Choroid plexus epithelial cell (primary cell): ENCODE measurements around the gene STK11IP.

ENCODE experiments used
- DNase-seq: peaks from one replicate; pipeline ENCODE4 v3.0.0-alpha.2; 2010; ENCODE audit warnings: low read depth
- H3K4me3 ChIP-seq: 2 replicates; pipeline ENCODE4 v1.5.1; 2011; ENCODE audit warnings: low read depth, mild to moderate bottlenecking, control low read depth, low read length, moderate library complexity
- TF ChIP-seq, protein P1 (sequence below): conservative IDR thresholded peaks from 2 replicates; pipeline ENCODE4 v1.5.1; 2011; ENCODE audit warnings: low read depth, mild to moderate bottlenecking, control low read depth, inconsistent platforms, low read length, moderate library complexity

STK11IP gene

DNA sequence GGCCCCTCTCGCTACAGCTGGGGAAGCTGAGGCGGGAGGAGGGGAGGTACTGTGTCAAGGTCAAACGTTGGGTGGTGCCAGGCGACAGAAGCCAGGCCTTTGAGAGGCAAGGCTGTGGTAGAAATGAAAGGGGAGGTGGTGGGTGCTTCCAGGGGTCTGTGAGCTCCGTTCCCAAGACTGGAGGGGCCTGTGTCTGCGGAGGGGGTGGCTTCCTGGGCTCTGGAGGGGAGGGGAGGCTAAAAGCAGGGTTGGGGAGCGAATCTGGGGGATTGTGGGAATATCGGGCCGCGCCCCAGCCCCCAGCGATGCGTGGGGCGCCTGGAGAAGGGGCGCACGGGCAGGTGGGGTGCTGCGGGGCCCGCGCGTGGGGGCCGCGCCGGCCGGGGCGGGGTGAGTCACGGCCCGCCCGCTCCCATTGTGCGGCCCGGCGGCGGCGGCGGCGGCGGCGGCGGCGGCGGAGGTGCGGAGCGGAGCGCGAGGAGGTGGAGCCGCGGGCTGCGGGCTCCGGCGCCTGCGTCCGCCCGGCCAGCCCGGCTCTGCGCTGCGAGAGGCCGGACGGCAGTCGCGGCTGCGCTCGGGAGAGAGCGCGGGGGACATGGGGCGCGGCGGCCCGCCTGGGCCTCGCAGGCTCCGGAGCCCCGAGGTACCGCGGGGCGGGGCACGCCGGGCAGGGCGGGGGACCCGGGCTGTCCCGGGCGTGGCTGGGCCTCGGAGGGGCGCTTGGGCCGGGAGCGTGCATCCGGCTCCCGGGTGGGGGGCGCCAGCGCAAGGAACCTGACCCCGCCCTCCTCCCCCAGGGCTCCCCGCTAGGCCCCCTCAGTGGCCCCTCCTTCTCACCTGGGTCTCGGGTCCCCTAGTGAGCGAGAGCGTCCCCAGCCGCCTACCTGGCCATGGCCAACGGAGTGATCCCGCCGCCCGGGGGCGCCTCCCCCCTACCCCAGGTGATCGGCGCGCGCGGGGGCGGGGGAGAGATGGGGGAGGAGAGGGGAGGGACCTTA lies 29.7 kb downstream of the STK11IP start, which contains the start of gene SLC4A3:
Gene SLC4A3, plus strand, starts transcription at position 528 of the 998 bp plus-strand sequence. Its CDS starts 363 bp downstream, at position 891.
- DNase-seq: peak; percentile 26
- H3K4me3 ChIP-seq: peak within 1 kb of the TSS; percentile 57
- TF ChIP-seq, protein P1, sequence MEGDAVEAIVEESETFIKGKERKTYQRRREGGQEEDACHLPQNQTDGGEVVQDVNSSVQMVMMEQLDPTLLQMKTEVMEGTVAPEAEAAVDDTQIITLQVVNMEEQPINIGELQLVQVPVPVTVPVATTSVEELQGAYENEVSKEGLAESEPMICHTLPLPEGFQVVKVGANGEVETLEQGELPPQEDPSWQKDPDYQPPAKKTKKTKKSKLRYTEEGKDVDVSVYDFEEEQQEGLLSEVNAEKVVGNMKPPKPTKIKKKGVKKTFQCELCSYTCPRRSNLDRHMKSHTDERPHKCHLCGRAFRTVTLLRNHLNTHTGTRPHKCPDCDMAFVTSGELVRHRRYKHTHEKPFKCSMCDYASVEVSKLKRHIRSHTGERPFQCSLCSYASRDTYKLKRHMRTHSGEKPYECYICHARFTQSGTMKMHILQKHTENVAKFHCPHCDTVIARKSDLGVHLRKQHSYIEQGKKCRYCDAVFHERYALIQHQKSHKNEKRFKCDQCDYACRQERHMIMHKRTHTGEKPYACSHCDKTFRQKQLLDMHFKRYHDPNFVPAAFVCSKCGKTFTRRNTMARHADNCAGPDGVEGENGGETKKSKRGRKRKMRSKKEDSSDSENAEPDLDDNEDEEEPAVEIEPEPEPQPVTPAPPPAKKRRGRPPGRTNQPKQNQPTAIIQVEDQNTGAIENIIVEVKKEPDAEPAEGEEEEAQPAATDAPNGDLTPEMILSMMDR: no peak

- DNase-seq: no peak
- TF ChIP-seq, protein P1: no peak
- H3K4me3 ChIP-seq: no peak overlapping the region
Measured at GRCh38 chr2:219628235-219628985, 30.8 kb downstream of the STK11IP start.

- no peak for DNase-seq
- no peak overlapping the region for H3K4me3 ChIP-seq
- TF ChIP-seq, protein P1: no peak
Measured at GRCh38 chr2:219628986-219629901, 31.6 kb downstream of the STK11IP start.

DNA sequence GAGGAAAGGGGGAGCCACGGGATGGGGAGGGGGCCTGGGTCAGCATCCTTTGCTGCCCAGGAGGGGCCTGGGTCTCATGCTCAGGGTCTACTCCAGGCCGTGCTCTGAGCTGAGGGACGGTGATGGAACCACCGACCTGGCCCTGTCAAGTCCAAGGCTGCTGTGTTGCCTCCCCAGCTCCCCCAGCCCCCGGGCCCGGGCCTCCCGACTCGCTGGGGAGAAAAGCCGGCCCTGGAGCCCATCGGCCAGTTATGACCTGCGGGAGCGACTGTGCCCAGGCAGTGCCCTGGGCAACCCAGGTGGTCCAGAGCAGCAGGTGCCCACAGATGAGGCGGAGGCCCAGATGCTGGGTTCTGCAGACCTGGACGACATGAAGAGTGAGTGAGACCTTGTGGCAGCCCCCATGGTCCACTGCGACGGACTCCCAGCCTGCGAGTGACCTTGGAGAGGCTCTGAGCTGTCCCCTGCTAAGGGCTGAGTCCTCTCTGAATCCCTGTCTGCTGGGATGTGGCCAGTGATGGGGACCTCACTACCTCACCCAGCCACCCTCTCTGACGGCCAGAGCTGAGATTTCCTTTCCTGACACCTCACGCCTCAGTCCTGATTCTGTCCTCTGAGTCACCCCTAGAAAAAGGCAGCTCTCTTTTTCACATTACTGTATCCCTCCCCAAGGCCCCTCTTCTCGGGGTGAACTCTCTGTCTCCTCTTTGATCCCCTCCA lies 32.5 kb downstream of the STK11IP start:
- no peak overlapping the region for H3K4me3 ChIP-seq
- TF ChIP-seq, protein P1: no peak
- no peak for DNase-seq

DNA sequence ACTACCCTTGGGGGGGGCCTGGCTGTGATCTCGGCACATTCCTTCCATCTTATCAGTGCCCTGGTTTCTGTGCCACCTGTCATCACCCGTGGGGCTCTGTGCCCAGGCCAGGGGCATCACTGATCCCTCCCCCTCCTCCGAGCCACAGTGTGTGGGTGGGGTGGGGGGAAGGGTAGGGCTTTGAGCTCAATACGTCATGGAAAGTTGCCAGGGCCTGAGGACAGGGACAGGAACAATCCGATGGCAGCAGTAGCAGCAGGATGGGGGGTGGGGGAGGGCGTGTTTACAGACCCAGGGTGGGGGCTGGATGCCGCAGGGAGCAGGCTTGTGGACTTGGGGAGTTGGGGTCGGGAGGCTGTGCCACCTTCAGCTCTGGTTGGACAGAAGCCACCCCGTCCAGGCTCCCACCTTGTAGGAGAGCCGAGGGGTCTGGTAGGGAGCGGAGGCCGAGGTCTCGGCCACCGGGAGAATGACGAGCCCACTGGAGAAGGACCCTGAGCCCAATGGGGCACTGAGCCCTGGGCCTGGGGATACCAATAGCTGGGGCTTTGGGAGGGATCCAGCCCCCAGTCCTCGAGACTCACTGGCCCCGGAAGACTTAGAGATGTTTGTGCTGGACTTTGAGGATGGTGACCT lies 33.2 kb downstream of the STK11IP start:
- no peak for DNase-seq
- TF ChIP-seq, protein P1: no peak

More for the DNA sequence above, 33.2 kb downstream of the STK11IP start:
- H3K4me3 ChIP-seq: no peak overlapping the region
